Hematopoietic multipotent progenitor cell treated with erythropoietin and hydrocortisone succinate and interleukin-3 and kit ligand, for 17 days (in vitro differentiated cells): ENCODE data around the gene E2F7.
A peak's percentile ranks its signal among the peaks of the same experiment; 100 is the strongest.

ENCODE experiments used
- DNase-seq: peaks from one replicate; pipeline ENCODE4 v3.0.0-alpha.2; 2015; ENCODE audit warnings: low spot score

The E2F7 gene

DNA sequence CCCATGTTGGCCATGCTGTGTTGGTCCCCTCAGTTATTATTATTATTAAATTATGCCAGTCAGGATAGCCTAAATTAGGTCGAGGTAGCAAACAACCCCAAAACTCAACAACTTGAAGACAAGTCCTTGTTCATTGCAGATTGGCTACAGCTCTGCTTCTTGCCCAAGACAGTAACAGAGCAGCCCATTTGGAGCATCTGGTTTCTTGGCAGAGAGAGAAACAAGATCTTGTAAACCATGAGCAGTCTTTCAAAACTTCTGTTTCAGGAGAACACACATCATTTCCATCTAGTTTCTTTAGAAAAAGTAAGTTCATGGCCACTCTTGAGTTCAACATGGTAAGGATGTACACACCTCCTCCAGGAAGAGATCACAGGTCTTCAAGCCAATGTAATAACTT, 52.3 kb downstream of the E2F7 start:
- no peak for DNase-seq

- DNase-seq = peak; percentile 52
These were observed 54.4 kb downstream of the E2F7 start for GRCh38 chr12:77010691-77011548.

DNA sequence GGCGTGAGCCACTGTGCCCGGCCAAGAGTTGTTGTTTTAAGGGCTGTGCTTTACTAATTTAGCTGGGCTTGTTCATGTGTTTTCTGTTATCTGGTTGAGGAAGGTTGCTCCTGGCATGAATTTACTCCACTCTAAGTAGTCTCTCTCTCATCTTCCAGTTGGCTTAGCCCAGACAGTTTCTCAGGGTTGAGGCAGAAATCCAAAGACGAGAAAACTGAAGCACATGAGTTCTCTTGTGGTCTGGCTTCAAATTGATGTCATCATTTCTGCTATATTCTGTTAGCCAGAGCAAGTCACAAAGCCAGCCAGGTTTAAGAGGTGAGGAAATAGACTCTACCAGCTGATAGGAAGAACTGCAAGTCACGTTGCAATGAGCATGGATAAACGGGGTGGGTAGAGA, 57.9 kb downstream of the E2F7 start:
- no peak for DNase-seq

DNA sequence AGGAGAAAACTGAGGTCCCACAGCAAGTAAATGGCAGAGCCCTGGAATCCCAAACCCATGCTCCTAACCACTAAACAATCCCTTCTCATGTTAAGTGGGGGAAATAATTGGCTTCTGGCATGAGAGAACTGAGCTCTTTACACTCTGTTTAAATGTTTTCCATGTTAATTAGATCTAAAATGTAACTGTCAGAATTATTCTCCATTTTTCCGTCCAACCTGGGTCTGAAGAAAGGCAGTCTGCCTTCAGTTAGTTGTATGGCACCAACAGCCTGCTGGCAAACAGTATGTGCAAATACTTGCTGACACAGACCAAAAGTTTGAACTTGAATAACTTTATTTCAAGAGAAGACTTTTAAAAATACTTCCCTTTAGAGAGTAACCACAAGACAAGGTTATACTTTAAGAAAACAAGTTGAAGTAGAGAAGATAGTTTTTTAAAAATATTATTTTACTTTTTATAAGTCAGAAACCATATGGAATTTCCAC, 59.7 kb downstream of the E2F7 start:
- no peak for DNase-seq

GRCh38 chr12:77003914-77004313, 61.5 kb downstream of the E2F7 start:
- no peak for DNase-seq

DNA sequence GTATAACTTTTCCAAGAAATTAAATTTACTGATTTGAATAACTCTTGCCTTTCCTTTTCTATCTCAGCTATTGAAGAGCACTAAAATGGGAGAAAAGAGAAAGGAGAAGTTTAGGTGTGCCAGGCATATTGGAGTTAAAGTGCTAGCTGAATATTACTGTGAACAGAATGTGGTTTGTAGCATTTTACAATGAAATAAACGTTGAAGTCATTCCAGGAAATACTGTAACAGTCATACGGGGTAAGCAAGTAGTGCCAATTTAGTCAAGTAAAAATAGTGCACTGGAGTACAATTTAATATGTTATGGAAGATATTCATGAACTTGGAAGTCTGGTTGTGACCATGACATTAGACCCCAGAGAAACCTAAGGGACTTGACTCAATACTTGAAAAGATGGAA, 62.1 kb downstream of the E2F7 start:
- no peak for DNase-seq

- DNase-seq = no peak
These were observed 63.0 kb downstream of the E2F7 start for GRCh38 chr12:77002382-77002781.

DNA sequence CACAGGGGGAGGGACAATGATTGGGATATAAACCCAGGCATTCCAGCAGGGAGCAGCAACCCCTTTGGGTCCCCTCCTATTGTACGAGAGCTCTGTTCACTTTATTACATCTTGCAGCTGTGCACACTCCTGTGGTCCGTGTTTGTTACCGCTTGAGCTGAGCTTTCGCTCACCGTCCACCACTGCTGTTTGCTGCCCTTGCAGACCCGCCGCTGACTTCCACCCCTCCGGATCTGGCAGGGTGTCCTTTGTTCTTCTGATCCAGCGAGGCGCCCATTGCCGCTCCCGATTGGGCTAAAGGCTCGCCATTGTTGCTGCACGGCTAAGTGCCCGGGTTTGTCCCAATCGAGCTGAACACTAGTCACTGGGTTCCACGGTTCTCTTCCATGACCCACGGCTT, 64.1 kb downstream of the E2F7 start:
- no peak for DNase-seq

DNA sequence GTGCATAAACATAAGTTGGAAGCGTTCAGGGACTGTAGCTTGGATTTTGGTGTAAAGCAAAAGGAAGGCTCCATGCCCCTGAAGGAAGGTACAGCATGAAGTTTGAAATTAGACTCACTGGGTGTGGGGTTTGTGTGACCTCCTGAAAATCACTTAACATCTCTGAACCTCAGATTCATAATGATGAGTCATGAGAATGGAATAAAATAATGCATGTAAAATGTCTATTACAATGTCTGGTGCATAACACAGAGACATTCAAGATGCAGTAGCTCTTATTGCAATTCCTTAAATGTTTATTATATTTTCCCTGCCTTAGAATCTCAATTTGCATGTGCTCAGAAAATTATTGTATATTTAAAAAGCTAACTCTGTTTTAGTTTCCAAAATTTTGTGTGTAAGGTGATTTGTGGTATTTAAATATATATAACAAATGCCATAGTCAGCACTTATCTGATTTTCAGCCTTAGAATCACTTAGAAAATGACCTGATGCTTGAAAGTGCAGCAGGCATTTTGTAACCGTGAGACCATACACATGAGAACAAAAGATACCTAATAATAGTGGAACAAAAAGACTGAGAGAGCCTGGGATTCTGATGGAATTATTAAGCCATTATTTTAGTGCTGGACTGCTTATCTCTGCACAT, 66.3 kb downstream of the E2F7 start:
- no peak for DNase-seq

- no peak for DNase-seq
These were observed 67.0 kb downstream of the E2F7 start for GRCh38 chr12:76998386-76998785.

GRCh38 chr12:76997011-76997780, 68.2 kb downstream of the E2F7 start:
- no peak for DNase-seq

DNA sequence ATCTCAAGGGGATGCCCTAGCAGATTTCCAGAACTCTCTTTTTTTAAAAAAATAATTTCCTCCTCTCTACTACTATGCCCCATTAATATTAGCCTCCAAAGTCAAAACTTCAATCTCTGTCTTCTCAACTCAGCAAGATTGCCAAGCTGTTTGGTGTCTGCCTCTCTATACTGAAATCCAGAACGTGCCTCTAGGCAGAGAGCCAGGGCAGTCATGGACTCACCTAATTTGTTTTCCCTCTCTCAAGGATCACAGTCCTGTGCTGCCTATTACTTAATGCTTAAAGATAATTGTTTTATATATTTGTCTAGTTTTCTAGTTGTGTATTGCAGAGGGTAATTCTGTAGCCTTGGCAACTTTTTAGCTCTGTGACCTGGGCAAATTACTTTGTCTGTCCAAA, 74.7 kb downstream of the E2F7 start:
- no peak for DNase-seq

DNA sequence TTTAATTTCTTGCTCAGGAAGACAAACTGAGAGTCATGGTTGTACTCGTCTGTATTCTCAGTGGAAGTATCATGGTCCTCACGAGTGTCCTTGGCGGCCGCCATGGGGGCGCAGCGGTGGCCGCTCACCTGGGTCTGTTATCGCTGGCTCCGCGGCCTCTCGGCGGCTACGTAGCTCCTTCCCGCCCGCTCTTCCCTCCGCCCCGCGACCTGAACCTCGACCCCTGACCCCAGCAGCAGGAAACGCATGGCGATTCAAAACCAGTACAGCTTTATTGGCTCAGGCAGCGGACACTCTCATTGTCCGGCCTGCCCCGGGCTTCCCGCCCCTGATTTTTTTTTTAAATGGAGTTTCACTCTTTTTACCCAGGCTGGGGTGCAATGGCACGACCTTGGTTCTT, 80.8 kb downstream of the E2F7 start:
- no peak for DNase-seq

GRCh38 chr12:76983420-76983819, 81.9 kb downstream of the E2F7 start:
- no peak for DNase-seq

GRCh38 chr12:76980196-76980595, 85.2 kb downstream of the E2F7 start:
- DNase-seq = no peak

GRCh38 chr12:76976777-76977382, 88.5 kb downstream of the E2F7 start:
- DNase-seq = no peak
